ENCODE data around the gene CARS2. TPM values are rescaled to one million over a fixed set of nuclear protein-coding genes. Genes with fewer than 3 reads are reported as not detected.
"Not testable (repeated sequence)": the region's sequence is repeated elsewhere in the genome, so short reads cannot be mapped to it uniquely, and the experiment has no call there.

CARS2 gene
- total RNA-seq, 1 donor from 2014 or later = 57.1 TPM

DNA sequence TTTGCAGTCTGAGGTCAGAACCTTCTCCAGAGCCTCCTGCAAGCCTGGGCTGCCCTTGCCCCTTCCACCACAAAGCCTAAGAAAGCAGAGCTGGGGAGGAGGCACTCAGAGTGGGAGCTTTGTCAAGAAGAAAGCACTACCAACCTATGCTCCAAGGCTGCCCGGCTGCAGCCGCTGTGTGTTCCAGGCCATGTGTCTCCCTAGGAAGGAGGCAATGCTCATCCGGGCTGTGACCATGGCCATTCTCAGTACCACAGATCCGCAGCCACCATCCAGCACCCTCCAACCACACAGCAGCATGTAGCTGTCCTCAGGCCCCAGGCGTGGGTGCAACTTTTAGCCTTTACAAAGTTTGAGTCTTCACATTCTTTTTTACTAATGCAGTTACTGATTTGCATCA is 22.0 kb downstream of the CARS2 start:
- no peak for DNase-seq (ENCODE audit: low spot score)

DNA sequence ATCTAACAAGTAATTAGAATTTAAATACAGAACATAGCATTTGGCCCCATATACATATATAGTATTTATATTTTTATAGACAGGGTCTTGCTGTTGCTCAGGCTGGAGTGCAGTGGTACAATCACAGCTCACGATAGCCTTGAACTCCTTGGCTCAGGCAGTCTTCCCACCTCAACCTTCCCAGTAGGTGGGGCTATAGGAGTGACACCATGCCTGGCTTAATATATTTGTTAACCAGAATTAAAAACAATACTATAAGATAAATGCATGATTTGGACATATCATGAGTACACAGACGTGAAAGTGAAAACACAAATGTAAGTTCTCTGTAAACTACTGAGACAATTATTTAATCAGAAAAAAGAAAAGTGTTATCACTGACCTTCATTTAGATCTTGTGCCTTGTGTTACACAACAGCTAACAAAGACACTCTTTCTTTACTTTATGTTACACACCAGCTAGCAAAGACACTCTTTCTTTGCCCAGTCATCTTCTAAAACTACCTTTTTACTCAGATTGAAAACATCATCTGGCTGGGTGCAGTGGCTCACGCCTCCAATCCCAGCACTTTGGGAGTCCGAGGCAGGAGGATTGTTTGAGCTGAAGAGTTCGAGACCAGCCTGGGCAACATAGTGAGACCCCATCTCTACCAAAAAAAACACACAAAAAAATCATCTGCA is 22.6 kb downstream of the CARS2 start:
- DNase-seq (ENCODE audit: low spot score) = no peak

DNA sequence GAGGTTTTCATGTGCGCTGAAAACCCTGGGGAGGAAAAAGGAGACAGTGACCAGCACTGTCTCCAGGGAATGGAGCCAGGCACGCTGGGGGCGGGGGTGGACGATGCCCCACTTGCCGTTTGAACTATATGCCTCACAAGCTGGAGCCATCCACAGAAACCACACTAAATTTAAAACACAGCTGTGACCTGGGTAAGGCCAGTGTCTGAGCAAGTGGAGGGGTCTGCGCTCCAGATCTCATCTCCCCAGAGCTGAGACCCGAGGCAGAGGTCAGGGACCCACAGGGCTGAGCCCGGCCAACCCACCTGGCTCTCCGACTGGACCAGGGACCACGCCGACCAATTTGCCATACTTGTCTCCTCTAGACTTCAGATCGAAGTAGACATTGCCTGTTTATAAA is 23.2 kb downstream of the CARS2 start:
- DNase-seq (ENCODE audit: low spot score) = no peak

DNA sequence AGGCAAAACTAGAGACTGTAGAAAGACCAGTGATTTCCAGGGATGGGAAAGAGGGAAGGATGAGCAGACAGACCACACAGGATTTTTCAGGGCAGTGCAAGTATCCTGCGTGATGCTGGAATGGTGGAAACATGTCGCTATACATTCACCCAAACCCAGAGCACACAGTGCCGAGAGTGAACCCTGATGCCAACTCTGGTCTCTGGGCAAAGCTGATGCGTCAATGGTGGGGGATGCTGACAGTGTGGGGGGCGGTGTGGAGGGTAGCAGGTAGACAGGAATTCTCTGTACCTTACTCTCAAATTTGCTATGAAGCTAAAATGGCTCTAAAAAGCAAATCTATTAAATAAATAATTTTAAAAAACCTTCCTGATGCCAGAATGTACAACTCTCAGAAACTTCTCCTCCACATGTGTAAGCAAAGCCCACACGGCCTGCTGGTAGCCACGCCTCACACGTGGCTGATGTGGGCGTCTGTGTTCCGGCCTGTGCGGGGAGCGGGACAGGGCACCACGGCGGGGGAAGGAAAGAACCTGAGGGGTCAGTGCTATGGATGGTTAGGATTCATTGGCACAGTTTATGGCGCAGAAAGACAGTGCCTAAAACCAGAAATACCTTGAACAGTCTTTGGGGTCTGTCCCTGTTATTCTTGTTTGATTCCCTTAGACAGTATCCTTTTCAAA is 23.9 kb downstream of the CARS2 start:
- no peak for DNase-seq (ENCODE audit: low spot score)

DNA sequence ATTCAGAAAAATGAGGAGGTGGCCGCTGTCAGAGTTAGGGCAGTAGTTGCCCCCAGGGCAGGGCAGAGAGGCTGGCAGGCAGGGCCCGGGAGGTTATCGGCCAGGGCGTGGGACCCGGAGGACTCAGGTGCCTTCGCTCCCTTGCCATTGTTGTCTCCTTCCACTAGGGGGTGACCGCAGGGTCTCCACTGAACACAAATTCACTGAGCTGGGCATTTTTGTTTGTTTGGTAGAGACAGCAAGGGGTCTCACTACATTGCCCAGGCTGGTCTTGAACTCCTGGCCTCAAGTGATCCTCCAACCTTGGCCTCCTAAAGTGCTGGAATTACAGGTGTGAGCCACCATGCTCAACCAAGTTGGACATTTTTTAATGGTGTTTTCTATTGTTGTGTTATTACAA is 25.1 kb downstream of the CARS2 start:
- no peak for DNase-seq (ENCODE audit: low spot score)

DNA sequence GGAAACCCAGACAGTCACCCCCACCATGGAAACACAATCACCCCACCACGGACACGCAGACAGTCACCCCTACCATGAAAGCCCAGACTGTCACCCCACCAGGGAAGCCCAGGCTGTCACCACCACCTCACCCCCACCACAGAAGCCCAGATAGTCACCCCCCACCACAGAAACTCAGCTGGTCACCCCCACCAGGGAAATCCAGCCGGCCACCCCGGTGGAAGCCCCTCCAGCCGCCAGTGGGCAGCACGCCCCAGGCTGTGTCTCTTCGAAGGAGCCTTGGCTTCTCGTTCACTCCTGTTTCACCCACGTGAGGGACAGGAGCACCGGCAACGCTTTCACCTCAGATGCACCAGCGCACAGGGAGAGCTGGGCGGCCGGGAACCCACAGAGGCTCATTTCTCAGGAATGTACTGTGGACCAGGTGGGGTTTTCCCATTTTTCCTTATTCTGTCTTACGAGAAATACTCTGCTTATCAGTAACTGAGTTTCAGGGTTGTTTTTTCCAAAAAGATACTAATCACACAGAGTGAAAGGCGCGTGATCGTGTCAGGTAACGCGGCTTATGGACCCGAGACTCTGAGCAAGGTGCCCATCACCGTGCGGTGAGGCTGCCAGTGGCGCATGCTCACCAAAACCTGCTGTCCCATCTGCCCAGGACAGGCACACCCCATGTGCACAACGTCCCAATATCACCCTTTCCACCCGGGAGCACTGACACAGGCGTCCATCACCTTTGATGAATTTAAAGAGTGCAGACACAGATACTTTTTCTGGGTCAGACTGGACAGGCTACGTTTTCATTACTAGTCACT is 28.0 kb downstream of the CARS2 start:
- DNase-seq (ENCODE audit: low spot score) = no peak

DNA sequence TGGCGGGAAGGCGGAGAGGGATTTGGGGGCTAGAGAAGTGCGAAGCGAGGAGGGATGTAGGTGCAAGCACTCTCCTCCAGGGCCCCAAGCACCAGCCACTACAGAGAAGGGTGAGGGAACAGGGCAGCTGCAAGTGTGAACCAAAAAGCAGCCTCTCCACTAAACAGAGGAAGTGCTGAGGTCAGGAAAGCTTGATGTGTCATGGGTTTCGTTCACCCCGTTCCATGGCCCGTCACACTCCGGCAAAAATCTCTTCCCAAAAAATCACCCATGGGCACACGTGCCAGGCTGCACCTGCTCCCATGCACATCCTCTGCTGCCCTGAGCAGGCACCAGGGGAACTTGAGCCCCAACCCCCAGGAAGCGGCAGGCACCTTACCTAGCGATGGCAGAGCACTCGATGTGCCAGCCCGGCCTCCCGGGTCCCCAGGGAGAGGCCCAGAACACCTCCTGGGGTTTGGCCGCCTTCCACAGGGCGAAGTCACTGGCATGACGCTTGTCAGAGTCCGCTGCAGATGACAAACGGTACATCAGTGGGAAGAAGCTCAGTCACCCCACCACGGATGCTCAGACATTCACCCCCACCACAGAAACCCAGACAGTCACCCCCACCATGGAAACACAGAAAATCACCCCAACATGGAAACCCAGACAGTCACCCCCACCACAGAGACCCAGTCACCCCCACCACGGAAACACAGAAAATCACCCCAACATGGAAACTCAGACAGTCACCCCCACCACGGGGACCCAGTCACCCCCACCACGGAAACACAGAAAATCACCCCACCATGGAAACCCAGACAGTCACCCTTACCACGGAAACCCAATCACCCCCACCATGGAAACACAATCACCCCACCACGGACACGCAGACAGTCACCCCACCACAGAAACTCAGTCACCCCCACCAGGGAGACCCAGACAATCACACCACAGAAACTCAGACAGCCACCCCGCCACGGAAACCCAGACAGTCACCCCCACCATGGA is 29.0 kb downstream of the CARS2 start:
- no peak for DNase-seq (ENCODE audit: low spot score)

DNA sequence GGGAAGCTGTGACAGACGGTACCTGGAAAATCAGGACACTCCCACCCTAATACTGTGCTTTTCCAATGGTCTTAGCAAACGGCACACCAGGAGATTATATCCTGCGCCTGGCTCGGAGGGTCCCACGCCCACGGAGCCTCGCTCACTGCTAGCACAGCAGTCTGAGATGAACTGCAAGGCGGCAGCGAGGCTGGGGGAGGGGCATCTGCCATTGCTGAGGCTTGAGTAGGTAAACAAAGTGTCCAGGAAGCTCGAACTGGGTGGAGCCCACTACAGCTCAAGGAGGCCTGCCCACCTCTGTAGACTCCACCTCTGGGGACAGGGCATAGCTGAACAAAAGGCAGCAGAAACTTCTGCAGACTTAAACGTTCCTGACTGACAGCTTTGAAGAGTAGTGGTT is 36.1 kb downstream of the CARS2 start:
- peak; percentile 49 for DNase-seq (ENCODE audit: low spot score)

DNA sequence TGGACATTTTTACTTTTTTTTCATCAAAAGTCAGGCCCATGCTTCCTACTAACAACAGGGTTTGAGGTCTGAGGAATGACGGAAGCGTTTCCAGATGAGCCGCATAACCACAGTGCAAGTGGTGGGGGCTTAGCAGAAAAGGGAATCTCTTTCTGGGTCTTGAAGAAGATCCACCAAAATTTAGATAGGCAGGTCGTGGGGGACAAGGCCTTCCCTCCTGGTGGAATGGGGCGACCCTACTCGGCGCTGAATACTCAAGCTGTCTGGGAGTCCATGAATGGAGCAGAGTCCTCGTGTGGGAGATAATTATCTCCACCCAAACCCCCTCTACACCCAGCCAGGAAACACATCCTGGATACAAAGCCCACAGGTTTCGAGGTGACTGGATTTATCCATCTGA is 36.9 kb downstream of the CARS2 start:
- DNase-seq (ENCODE audit: low spot score) = no peak

DNA sequence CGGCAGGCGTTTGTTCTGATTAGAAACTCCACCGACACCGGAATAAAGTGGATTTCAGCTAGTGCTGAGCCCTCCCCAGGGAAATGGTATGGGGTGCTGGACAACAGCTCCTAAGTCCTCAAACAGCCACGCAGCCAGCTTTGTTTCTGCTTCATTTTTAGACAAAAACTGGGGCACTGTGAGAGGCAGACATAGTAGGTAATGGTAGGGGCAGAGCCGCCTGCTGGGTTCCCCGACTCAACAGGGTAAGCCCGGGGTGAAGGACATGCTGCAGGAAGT is 39.7 kb downstream of the CARS2 start:
- peak; percentile 60 for DNase-seq (ENCODE audit: low spot score)

DNA sequence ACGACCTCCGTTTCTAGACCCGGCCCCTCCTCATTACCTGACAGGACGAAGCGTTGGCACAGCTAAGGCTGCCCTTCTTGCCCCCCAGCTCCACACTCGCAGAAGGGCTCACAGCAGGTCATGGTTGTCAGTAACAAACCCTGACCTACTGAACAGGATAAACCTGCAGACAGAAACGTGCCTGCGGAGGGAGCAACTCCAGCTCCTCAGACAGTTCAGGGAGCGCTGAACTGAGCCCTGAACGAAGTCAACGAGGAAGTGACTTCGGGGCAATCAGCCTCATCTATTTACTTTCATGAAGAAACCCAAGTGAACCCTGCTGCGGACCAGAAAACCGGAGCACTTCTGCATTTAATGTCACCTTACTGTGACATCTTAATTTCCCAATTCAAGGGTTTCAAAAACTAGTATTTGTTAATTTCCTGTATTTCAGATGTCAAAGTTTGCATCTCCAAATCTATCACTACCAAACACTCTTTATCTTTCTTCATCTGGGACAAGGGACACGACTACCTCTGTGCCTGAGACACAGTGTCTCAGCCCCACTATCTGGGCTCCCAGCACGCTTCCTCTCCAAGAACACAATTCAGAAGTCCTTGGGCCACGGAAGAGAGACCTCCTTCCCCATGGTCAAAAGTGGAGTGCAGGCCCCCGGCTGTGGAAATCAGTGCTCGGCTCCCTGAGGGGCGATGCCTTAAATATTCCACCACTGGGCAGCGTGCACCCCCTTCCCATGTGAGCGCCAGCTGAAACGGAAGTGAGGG is 40.2 kb downstream of the CARS2 start:
- DNase-seq (ENCODE audit: low spot score) = no peak

DNA sequence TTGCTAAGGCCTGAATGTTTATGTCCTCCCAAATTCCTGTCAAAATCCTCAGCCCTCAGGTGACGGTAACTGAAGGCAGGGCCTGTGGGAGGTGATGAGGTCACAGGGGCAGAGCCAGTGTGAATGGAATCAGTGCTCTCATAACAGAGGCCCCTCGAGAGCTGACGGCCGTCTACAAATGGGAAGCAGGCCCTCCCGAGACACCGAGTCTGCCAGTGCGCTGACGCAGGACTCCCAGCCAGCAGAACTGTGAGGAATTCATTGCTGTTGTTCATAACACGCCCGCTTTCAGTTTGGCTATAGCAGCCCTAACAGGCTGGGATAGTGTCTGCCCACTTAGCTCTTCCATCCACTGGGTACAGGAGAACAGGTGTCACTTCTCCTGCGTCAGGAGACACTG is 41.2 kb downstream of the CARS2 start:
- no peak for DNase-seq (ENCODE audit: low spot score)

DNA sequence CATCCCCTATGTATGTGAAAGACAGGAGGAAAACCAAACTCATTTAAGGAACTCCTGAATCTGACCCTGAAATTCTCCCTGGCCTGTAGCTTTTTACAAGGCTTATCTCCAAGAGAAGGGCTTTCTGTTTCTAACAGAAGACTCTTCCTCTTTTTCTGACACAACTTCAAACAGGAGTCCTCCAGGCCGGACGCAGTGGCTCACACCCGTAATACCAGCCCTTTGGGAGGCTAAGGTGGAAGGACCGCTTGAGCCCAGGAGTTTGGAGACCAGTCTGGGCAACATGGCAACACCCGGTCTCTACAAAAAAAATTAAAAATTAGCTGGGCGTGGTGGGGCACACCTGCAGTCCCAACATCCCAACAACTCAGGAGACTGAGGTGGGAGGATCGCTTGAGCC is 41.9 kb downstream of the CARS2 start:
- DNase-seq (ENCODE audit: low spot score) = no peak

DNA sequence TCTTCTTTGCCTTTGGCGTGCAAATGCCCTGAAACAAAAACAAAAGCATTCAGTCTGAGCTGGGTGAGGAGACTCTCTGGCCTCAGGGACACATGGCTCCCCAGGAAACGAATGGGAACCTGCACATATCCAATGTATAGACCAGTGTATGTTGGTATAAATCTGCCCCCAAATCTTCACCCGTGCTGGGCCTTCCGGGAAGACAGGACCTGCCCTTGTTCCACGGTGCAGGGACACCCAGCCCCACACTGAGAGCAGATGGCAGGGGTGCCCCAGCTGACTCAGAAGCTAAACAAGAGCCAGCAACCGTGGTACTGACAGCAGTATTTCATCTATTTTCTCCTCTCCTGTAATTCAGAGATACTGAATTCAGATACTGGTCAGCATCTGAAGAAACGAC is 42.4 kb downstream of the CARS2 start:
- DNase-seq (ENCODE audit: low spot score) = no peak

DNA sequence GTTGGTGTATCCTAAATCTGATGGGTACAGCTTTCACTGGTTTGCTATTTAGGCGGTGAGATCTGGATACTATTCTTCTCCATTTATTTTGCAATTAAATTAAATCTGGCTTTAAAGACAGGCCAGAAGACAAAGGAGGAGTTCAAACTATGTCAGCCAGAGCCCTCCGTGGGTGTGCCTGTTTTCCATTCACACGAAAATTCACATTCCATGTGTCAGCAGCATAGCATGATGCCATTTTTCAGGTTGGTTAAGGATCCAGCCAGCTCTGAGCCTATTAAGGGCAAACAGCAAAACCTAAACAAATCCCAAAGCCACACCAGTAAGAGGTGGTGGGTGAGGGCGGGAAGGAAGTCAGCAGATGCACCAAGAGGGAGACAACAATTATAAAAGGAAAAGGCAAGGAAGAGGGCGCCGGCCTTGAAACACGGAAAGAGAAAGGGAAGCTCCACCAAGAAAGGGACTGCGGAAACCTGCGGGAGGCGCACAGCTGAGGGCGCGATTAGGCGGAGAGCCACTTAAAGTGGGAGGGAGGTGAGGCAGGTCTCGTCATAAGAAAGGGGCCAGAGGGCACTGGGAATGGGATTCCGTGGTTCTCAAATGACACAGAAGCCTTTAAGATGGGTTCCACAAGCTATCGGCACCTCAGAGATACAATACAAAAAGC is 43.0 kb downstream of the CARS2 start:
- DNase-seq (ENCODE audit: low spot score) = no peak

DNA sequence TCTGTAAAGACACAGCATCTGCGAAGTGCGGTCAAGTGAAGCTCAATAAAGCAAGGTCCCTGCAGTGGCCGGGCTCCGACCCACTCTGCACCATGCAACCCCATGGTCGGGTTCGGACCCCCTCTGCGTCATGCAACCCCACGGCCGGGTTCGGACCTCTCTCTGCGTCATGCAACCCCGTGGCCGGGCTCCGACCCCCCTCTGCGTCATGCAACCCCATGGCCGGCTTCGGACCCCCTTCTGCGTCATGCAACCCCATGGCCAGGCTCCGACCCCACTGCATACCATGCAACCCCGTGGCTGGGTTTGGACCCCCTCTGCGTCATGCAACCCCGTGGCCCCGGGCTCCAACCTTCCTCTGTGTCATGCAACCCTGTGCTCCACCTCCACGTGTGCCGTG is 43.8 kb downstream of the CARS2 start:
- no peak for DNase-seq (ENCODE audit: low spot score)

DNA sequence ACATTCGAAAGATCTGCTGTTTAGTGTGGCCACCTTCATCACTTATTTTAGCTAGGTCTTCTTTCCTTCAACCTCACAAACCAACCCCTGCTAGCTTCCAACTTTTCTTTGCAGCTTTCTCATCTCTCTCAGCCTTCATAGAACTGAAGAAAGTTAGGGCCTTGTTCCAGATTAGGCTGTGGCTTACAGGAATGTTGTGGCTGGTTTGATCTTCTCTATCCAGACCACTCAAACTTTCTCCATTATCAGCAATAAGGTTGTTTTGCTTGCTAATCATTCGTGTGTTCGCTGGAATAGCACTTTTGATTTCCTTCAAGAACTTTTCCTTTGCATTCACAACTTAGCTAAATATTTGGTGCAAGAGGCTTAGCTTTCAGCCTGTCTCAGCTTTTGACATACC is 44.7 kb downstream of the CARS2 start:
- DNase-seq (ENCODE audit: low spot score) = no peak

DNA sequence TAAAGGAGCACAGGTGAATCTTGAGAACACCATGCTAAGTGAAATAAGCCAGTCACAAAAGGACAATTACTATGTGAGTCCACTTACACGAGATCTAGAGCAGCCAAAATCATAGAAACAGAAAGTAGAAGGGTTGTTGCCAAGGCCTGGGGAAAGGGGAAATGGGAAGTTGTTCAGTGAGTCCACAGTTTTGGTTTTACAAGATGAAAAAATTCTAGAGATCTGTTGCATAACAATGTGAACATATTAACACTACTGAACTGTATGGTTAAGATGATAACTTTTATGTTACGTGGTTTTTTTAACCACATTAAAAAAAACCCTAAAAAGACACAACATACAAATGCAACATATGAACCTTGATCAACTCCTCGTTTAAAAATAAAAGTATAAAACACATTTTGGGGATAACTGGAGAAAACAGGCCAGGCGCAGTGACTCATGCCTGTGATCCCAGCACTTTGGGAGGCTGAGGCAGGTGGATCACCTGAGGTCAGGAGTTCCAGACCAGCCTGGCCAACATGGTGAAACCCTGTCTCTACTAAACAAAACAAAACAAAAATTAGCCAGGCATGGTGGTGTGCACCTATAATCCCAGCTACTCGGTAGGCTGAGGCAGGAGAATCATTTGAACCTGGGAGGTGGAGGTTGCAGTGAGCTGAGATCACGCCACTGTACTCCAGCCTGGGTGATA is 47.6 kb downstream of the CARS2 start:
- DNase-seq (ENCODE audit: low spot score) = not testable (repeated sequence)

DNA sequence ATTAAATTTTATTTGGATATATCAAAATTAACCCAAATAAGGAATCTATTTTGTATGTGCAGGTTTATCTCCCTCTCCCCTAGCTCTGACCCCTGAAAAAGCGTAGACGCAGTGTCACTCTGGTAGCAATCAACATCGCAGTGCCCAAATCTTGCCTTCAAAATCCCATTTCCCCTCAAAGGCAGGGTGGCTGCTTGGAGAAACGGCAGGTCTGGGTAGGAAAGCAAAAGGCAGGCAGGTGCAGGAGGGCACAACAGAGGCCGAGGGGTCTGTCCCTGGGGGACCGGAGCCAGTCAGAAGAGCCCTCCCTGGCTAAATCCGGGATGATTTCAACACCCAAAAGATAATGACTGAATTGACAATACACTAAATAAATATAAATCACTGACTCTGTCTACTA is 48.7 kb downstream of the CARS2 start:
- peak; percentile 79 for DNase-seq (ENCODE audit: low spot score)
